Esophagus muscularis mucosa (tissue), 4 donors: Measurements from ENCODE around the gene NACC1. TPM values are rescaled to one million over a fixed set of nuclear protein-coding genes. Genes with fewer than 3 reads are reported as not detected.

ENCODE experiments used
- DNase-seq: peaks from one replicate; pipeline ENCODE4 v3.0.0-alpha.2; 2017; ENCODE audit errors: extremely low spot score
- H3K27ac ChIP-seq, 4 donors: fragments of 200-600 bp; sonication (generic); replicated peaks in 1 of 4; 1 replicate in 3 of 4; 2 replicates in 1 of 4; pipeline ENCODE4 v1.5.1; 2016 to 2019; ENCODE audit warnings: mild to moderate bottlenecking in 1 of 4
- H3K27me3 ChIP-seq, 4 donors: fragments of 200-600 bp; sonication (generic); one replicate each; pipeline versions ENCODE4 v1.5.1 to v1.6.0; 2016 to 2019
- H3K36me3 ChIP-seq, 4 donors: fragments of 200-600 bp; sonication (generic); one replicate each; pipeline ENCODE4 v1.5.1; 2016 to 2019
- H3K4me1 ChIP-seq, 4 donors: fragments of 200-600 bp; sonication (generic); one replicate each; pipeline ENCODE4 v1.5.1; 2016 to 2019
- H3K4me3 ChIP-seq, 4 donors: fragments of 200-600 bp; sonication (generic); 1 replicate in 2 of 4; 2 replicates in 2 of 4; pipeline ENCODE4 v1.5.1; 2016 to 2019; ENCODE audit warnings: mild to moderate bottlenecking in 4 of 4, moderate library complexity in 1 of 4
- H3K9me3 ChIP-seq, 4 donors: fragments of 200-600 bp; sonication (generic); 1 replicate in 3 of 4; 2 replicates in 1 of 4; pipeline ENCODE4 v1.5.1; 2016 to 2019
- CTCF ChIP-seq, 3 experiments: fragments of 200-600 bp in 2 of 3; fragments of 450-650 bp in 1 of 3; sonication (generic) in 2 of 3; IDR thresholded peaks; one replicate each; pipeline ENCODE4 v1.5.1; 2017 to 2019; ENCODE audit warnings: antibody characterized with exemption in 3 of 3, mild to moderate bottlenecking in 2 of 3, moderate library complexity in 1 of 3
- EP300 ChIP-seq: sonication (generic); formaldehyde crosslinking; IDR thresholded peaks from one replicate; pipeline ENCODE4 v1.6.1; 2017; ENCODE audit warnings: antibody characterized with exemption
- POLR2A ChIP-seq: fragments of 450-650 bp; IDR thresholded peaks from one replicate; pipeline ENCODE4 v1.6.1; 2017; ENCODE audit warnings: antibody characterized with exemption, moderate library complexity, mild to moderate bottlenecking, low read depth
- POLR2AphosphoS5 ChIP-seq, 2 donors: sonication (generic); formaldehyde crosslinking; IDR thresholded peaks; one replicate each; pipeline ENCODE4 v1.6.1; 2017; ENCODE audit warnings: antibody characterized with exemption in 2 of 2
- WGBS: methylation state at CpG from one replicate; pipeline ENCODE4 v1.1.5; 2018; 5-methylcytosine and 5-hydroxymethylcytosine counted together
- intact Hi-C: fragments of 100-400 bp; cut with DNase I; formaldehyde crosslinking; loops from one replicate; pipeline ENCODE4 v1.15.1; 2023
- total RNA-seq, 4 donors: library from RNA; depleted of rRNA; stranded (reverse); fragments of >200 nt; gene quantifications; one replicate each; pipeline versions ENCODE4 v1.1.0 to v1.2.1, GENCODE V29; 2016

Gene NACC1
- total RNA-seq, 4 donors from 2014 or later = 24.5 to 61.6 (median 29.6) TPM

- H3K4me3 ChIP-seq = no peak overlapping the region
- H3K4me1 ChIP-seq = peaks cover 45 to 89% (median 83%) of the 10 kb centered on the region in 4 donors
- H3K27ac ChIP-seq = peak overlapping the region in 3 of 4 donors; percentile 82 to 85 (median 82)
- no peaks in the 10 kb centered on the region for H3K9me3 ChIP-seq
- peaks cover 18 to 69% (median 53%) of the 10 kb centered on the region in 4 donors for H3K36me3 ChIP-seq
- 55% methylated on average over 6 of the region's 6 CpGs for WGBS
- H3K27me3 ChIP-seq = no peaks in the 10 kb centered on the region
- DNase-seq = no peak
- intact Hi-C loops = no loop called here
- TF ChIP-seq POLR2A (no peak), POLR2AphosphoS5 (IDR thresholded peaks at IDR 0.05) (no peak), EP300 (no peak), CTCF (IDR thresholded peaks at IDR 0.05) (no peak)
Measured at GRCh38 chr19:13076787-13077186, 41.3 kb upstream of the NACC1 start.

GRCh38 chr19:13077240-13077639, 40.8 kb upstream of the NACC1 start:
- peaks cover 18 to 72% (median 55%) of the 10 kb centered on the region in 4 donors for H3K36me3 ChIP-seq
- 60% methylated on average over 10 of the region's 11 CpGs for WGBS
- no peak overlapping the region for H3K4me3 ChIP-seq
- no peaks in the 10 kb centered on the region for H3K27me3 ChIP-seq
- H3K4me1 ChIP-seq = peaks cover 47 to 89% (median 83%) of the 10 kb centered on the region in 4 donors
- TF ChIP-seq EP300 = no peak
- TF ChIP-seq POLR2AphosphoS5 (IDR thresholded peaks at IDR 0.05) = peak in 1 of 2 donors; percentile 24
- H3K9me3 ChIP-seq = no peaks in the 10 kb centered on the region
- DNase-seq = no peak
- peak overlapping the region; percentile 77 to 85 (median 82) for H3K27ac ChIP-seq
- intact Hi-C loops = no loop called here

- H3K9me3 ChIP-seq = no peaks in the 10 kb centered on the region
- H3K4me3 ChIP-seq = no peak overlapping the region
- DNase-seq = no peak
- H3K4me1 ChIP-seq = peaks cover 52 to 89% (median 82%) of the 10 kb centered on the region in 4 donors
- no peak for TF ChIP-seq CTCF (IDR thresholded peaks at IDR 0.05)
- no peak for TF ChIP-seq POLR2A
- no peak for TF ChIP-seq EP300
- no peak for TF ChIP-seq POLR2AphosphoS5 (IDR thresholded peaks at IDR 0.05)
- no peaks in the 10 kb centered on the region for H3K27me3 ChIP-seq
- WGBS = 81% methylated on average over 9 of the region's 10 CpGs
- intact Hi-C loops = no loop called here
- H3K27ac ChIP-seq = peak overlapping the region; percentile 77 to 85 (median 82)
- peaks cover 18 to 77% (median 58%) of the 10 kb centered on the region in 4 donors for H3K36me3 ChIP-seq
Measured at GRCh38 chr19:13078381-13078780, 39.7 kb upstream of the NACC1 start.

GRCh38 chr19:13078897-13079541, 39.0 kb upstream of the NACC1 start:
- TF ChIP-seq EP300 = no peak
- peak in 1 of 2 donors; percentile 30 for TF ChIP-seq POLR2AphosphoS5 (IDR thresholded peaks at IDR 0.05)
- no peak for TF ChIP-seq CTCF (IDR thresholded peaks at IDR 0.05)
- no peak for TF ChIP-seq POLR2A
- 20% methylated on average over 6 of the region's 12 CpGs for WGBS
- DNase-seq = no peak
- intact Hi-C loops = no loop called here
- Histone ChIP-seq H3K27me3 (no peaks in the 10 kb centered on the region), H3K4me3 (peak overlapping the region in 2 of 4 donors; percentile 9 to 13), H3K36me3 (peaks cover 17 to 77% (median 58%) of the 10 kb centered on the region in 4 donors), H3K27ac (peak overlapping the region; percentile 77 to 85 (median 82)), H3K9me3 (no peaks in the 10 kb centered on the region), H3K4me1 (peaks cover 52 to 82% (median 79%) of the 10 kb centered on the region in 4 donors)

GRCh38 chr19:13079542-13079986, 38.5 kb upstream of the NACC1 start:
- Histone ChIP-seq H3K36me3 (peaks cover 13 to 78% (median 56%) of the 10 kb centered on the region in 4 donors), H3K4me3 (peak overlapping the region in 2 of 4 donors; percentile 9 to 13)

More at GRCh38 chr19:13079542-13079986, 38.5 kb upstream of the NACC1 start:
- Histone ChIP-seq H3K27me3 (no peaks in the 10 kb centered on the region), H3K4me1 (peaks cover 52 to 77% (median 75%) of the 10 kb centered on the region in 4 donors), H3K9me3 (no peaks in the 10 kb centered on the region), H3K27ac (peak overlapping the region; percentile 77 to 85 (median 82))
- WGBS = 31% methylated on average over 16 of the region's 16 CpGs
- TF ChIP-seq POLR2AphosphoS5 (IDR thresholded peaks at IDR 0.05) (peak; percentile 47 to 49), CTCF (IDR thresholded peaks at IDR 0.05) (peak in 1 of 3 experiments; percentile 6), EP300 (no peak), POLR2A (no peak)
- intact Hi-C loops = no loop called here
- no peak for DNase-seq
